Activated CD4-positive, alpha-beta memory T cell treated with anti-CD3 and anti-CD28 coated beads, Interleukin-2, amount 10 ng/mL, durations not matched to agents 7 days and 5 days (primary cell): Measurements from ENCODE around the gene C14orf93. TPM values are rescaled to one million over a fixed set of nuclear protein-coding genes. Genes with fewer than 3 reads are reported as not detected.

Experiments
- CTCF ChIA-PET: fragments of 350-600 bp; sonication (Branson Sonifier 250); formaldehyde crosslinking; loops from one replicate; lab custom pipeline; 2021; ENCODE audit warnings: antibody characterized with exemption, inconsistent platforms; lab: Charles Lee
- POLR2A ChIA-PET: fragments of 350-600 bp; sonication (Branson Sonifier 250); formaldehyde crosslinking; loops from one replicate; lab custom pipeline; 2021; ENCODE audit warnings: antibody characterized with exemption; lab: Charles Lee
- DNase-seq: peaks from one replicate; pipeline ENCODE4 v3.0.0-alpha.2; 2020
- H3K27ac Mint-ChIP-seq: one replicate; pipeline ENCODE4 v1.8.0; 2021; ENCODE audit warnings: mild to moderate bottlenecking, mixed read lengths
- H3K27me3 Mint-ChIP-seq: one replicate; pipeline ENCODE4 v1.8.0; 2021; ENCODE audit warnings: mixed read lengths
- H3K36me3 Mint-ChIP-seq: one replicate; pipeline ENCODE4 v1.8.0; 2021; ENCODE audit warnings: low read depth, mixed read lengths
- H3K4me1 Mint-ChIP-seq: one replicate; pipeline ENCODE4 v1.8.0; 2021; ENCODE audit warnings: mixed read lengths
- H3K4me3 Mint-ChIP-seq: one replicate; pipeline ENCODE4 v1.8.0; 2021; ENCODE audit warnings: mild to moderate bottlenecking, mixed read lengths
- H3K9me3 Mint-ChIP-seq: one replicate; pipeline ENCODE4 v1.8.0; 2021; ENCODE audit warnings: mixed read lengths
- total RNA-seq, 2 experiments: library from RNA; stranded (reverse); gene quantifications; one replicate each; pipeline ENCODE4 v1.2.3, GENCODE V29; 2021

The C14orf93 gene
- total RNA-seq, 2 experiments from 2014 or later = 9.4 to 10.4 TPM

DNA sequence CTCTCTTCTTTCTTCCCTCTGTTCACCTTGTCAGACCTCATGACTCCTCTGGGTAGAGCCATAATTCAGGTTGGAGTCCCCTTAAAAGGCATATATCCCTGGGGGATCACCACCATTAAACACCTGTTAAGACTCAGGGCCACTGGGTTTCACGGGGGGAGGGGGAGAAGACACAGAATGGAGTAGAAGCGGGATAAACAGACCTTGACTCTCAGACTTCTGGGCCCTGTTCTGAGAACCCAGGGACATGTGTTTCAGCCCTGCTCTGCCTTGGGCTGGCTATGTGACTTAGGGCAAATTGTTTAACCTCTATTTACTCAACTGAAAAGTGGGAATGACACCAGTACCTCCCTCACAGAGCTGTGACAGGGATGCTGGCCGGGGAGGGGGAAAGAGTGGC lies 42.7 kb upstream of the C14orf93 start:
- CTCF ChIA-PET = interaction anchor here (1.5 to 12.5 kb wide), 5 partner anchors 16 to 67 kb away, joined by 4 to 332 read pairs (median 10); partner anchors contain the start of gene AJUBA
- no peak overlapping the region for H3K27ac Mint-ChIP-seq

GRCh38 chr14:23052182-23052623 lies 42.3 kb upstream of the C14orf93 start:
- Mint-ChIP-seq H3K27ac (no peak overlapping the region), H3K9me3 (no peaks in the 10 kb centered on the region), H3K4me3 (no peak overlapping the region), H3K4me1 (peaks cover 11% of the 10 kb centered on the region), H3K36me3 (no peaks in the 10 kb centered on the region), H3K27me3 (peaks cover 8% of the 10 kb centered on the region)
- ChIA-PET POLR2A (interaction anchor here (1.0 to 1.1 kb wide), 2 partner anchors 46 to 66 kb away, joined by 3 read pairs; no protein-coding TSS in a partner anchor), CTCF (interaction anchor here (1.5 to 2.8 kb wide), 5 partner anchors 17 to 65 kb away, joined by 4 to 15 read pairs (median 8); no protein-coding TSS in a partner anchor)
- DNase-seq = no peak

More for the DNA sequence above, 42.7 kb upstream of the C14orf93 start:
- DNase-seq = no peak
- POLR2A ChIA-PET = no interaction called here
- Mint-ChIP-seq H3K36me3 (no peaks in the 10 kb centered on the region), H3K4me1 (peaks cover 11% of the 10 kb centered on the region), H3K4me3 (no peak overlapping the region), H3K27me3 (peaks cover 8% of the 10 kb centered on the region), H3K9me3 (no peaks in the 10 kb centered on the region)

GRCh38 chr14:23051141-23052057 lies 41.5 kb upstream of the C14orf93 start:
- no peak for DNase-seq
- POLR2A ChIA-PET = interaction anchor here (1.0 to 1.1 kb wide), 2 partner anchors 45 to 65 kb away, joined by 3 read pairs; no protein-coding TSS in a partner anchor

GRCh38 chr14:23049011-23049410 lies 39.1 kb upstream of the C14orf93 start:
- no peak for DNase-seq
- no peaks in the 10 kb centered on the region for H3K9me3 Mint-ChIP-seq
- H3K4me3 Mint-ChIP-seq = no peak overlapping the region
- no peaks in the 10 kb centered on the region for H3K36me3 Mint-ChIP-seq
- no peaks in the 10 kb centered on the region for H3K4me1 Mint-ChIP-seq
- no peaks in the 10 kb centered on the region for H3K27me3 Mint-ChIP-seq
- ChIA-PET POLR2A (interaction anchor here (1.5 kb wide), 1 partner anchor 43 kb away, joined by 4 read pairs; no protein-coding TSS in a partner anchor), CTCF (interaction anchor here (1.2 to 1.4 kb wide), 4 partner anchors 53 to 76 kb away, joined by 3 to 5 read pairs (median 4); no protein-coding TSS in a partner anchor)
- no peak overlapping the region for H3K27ac Mint-ChIP-seq

More at GRCh38 chr14:23051141-23052057, 41.5 kb upstream of the C14orf93 start:
- CTCF ChIA-PET = interaction anchor here (1.5 to 2.8 kb wide), 5 partner anchors 17 to 65 kb away, joined by 4 to 15 read pairs (median 8); no protein-coding TSS in a partner anchor
- Mint-ChIP-seq H3K4me1 (peaks cover 5% of the 10 kb centered on the region), H3K27me3 (peaks cover 3% of the 10 kb centered on the region), H3K9me3 (no peaks in the 10 kb centered on the region), H3K4me3 (no peak overlapping the region), H3K36me3 (no peaks in the 10 kb centered on the region), H3K27ac (no peak overlapping the region)

GRCh38 chr14:23047751-23048693 lies 38.1 kb upstream of the C14orf93 start:
- POLR2A ChIA-PET = interaction anchor here (1.5 kb wide), 1 partner anchor 42 kb away, joined by 4 read pairs; no protein-coding TSS in a partner anchor
- no peaks in the 10 kb centered on the region for H3K4me1 Mint-ChIP-seq
- no peaks in the 10 kb centered on the region for H3K27me3 Mint-ChIP-seq
- H3K9me3 Mint-ChIP-seq = no peaks in the 10 kb centered on the region
- CTCF ChIA-PET = interaction anchor here (1.2 to 1.4 kb wide), 2 partner anchors 61 to 75 kb away, joined by 4 to 5 read pairs; no protein-coding TSS in a partner anchor
- DNase-seq = no peak
- no peak overlapping the region for H3K4me3 Mint-ChIP-seq
- no peaks in the 10 kb centered on the region for H3K36me3 Mint-ChIP-seq
- H3K27ac Mint-ChIP-seq = no peak overlapping the region

GRCh38 chr14:23047034-23047634 lies 37.2 kb upstream of the C14orf93 start:
- DNase-seq = no peak
- Mint-ChIP-seq H3K36me3 (no peaks in the 10 kb centered on the region), H3K4me1 (no peaks in the 10 kb centered on the region), H3K4me3 (no peak overlapping the region), H3K27ac (no peak overlapping the region), H3K27me3 (no peaks in the 10 kb centered on the region), H3K9me3 (no peaks in the 10 kb centered on the region)
- CTCF ChIA-PET = interaction anchor here (1.1 kb wide), 1 partner anchor 12 kb away, joined by 3 read pairs; no protein-coding TSS in a partner anchor
- POLR2A ChIA-PET = interaction anchor here (1.5 kb wide), 1 partner anchor 41 kb away, joined by 4 read pairs; no protein-coding TSS in a partner anchor

DNA sequence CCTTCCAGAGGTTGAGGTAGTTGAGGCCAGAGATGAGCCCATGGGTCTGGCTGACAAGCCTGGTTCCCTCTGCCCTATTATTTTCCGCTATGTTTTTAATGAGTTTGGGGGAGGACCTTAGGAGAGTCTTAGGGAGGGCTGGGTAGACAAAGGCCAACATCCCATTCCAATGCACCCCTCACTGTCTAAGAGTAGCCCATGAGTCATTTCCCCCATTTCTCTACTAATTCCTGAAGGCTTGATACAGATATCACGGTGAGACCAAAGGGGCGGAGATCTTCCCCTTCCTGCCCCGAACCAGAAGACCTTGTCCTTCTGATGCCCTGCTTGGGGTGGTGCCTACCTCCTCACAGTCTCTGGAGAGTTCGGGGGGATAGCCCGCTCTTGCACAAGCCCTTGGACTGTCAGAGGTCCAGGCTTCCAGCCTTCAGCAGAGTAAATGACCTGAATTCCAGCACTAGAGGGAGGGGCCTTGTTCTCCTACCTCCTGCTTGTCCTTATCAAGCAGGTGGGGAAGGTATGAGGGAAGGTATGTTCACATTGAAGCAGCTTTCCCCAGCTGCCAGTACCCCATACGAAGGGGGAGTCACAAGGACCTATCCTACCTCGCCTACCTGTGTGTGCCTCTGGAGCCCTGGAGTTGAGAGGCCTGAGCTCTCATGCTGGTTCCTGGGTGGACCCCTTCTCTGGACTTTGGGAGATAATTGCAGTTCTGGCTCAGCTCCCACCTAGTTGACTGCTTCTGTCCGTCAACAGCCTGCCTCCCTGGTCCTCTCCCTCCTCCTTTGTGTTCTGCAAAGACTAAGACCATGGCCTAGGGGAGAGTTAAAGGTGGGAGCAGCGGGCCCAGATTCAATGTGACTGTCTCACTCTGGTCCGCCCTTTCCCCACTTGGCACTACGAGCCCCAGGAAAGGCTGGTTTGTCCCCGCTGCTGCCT lies 35.7 kb upstream of the C14orf93 start:
- H3K4me3 Mint-ChIP-seq = no peak overlapping the region
- no peaks in the 10 kb centered on the region for H3K9me3 Mint-ChIP-seq
- CTCF ChIA-PET = interaction anchor here (1.0 kb wide), 1 partner anchor 23 kb away, joined by 3 read pairs; no protein-coding TSS in a partner anchor
- POLR2A ChIA-PET = no interaction called here
- H3K36me3 Mint-ChIP-seq = no peaks in the 10 kb centered on the region
- no peaks in the 10 kb centered on the region for H3K4me1 Mint-ChIP-seq
- no peak for DNase-seq
- H3K27me3 Mint-ChIP-seq = no peaks in the 10 kb centered on the region
- no peak overlapping the region for H3K27ac Mint-ChIP-seq

GRCh38 chr14:23044840-23045239 lies 34.9 kb upstream of the C14orf93 start:
- Mint-ChIP-seq H3K4me1 (no peaks in the 10 kb centered on the region), H3K27me3 (no peaks in the 10 kb centered on the region), H3K36me3 (no peaks in the 10 kb centered on the region), H3K27ac (no peak overlapping the region), H3K9me3 (no peaks in the 10 kb centered on the region), H3K4me3 (no peak overlapping the region)
- no peak for DNase-seq
- CTCF ChIA-PET = no interaction called here
- POLR2A ChIA-PET = no interaction called here

DNA sequence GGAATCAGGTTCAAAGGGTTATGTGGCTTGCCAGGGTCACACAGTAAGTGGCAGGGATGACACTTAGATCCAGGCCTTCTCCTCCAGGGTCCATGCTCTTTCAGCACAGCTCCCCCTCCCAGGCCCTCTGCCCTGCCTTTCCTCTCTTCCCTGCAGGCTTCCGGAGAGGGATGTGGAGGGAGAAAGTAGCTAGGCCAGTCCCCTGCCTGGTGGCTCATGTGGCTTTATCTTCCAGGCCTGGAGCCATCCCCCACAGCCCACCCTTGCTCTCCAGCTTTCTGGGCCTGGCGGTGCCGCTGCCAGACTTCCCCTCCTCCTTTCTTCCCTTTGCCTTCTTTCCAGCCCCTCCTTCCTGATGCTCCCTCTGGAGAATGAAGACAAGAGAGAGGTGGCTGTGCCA lies 33.8 kb upstream of the C14orf93 start:
- Mint-ChIP-seq H3K9me3 (no peaks in the 10 kb centered on the region), H3K4me3 (no peak overlapping the region), H3K4me1 (no peaks in the 10 kb centered on the region), H3K27me3 (no peaks in the 10 kb centered on the region), H3K27ac (no peak overlapping the region), H3K36me3 (no peaks in the 10 kb centered on the region)
- ChIA-PET POLR2A (no interaction called here), CTCF (interaction anchor here (1.9 to 2.2 kb wide), 2 partner anchors 12 to 25 kb away, joined by 6 to 7 read pairs; no protein-coding TSS in a partner anchor)
- DNase-seq = no peak

- Mint-ChIP-seq H3K9me3 (no peaks in the 10 kb centered on the region), H3K4me1 (no peaks in the 10 kb centered on the region)
- POLR2A ChIA-PET = interaction anchor here (1.2 kb wide), 1 partner anchor 37 kb away, joined by 5 read pairs; no protein-coding TSS in a partner anchor
These were observed 33.2 kb upstream of the C14orf93 start for GRCh38 chr14:23043145-23043544.

More at GRCh38 chr14:23043145-23043544, 33.2 kb upstream of the C14orf93 start:
- CTCF ChIA-PET = interaction anchor here (1.9 to 2.2 kb wide), 2 partner anchors 13 to 26 kb away, joined by 6 to 7 read pairs; no protein-coding TSS in a partner anchor
- no peaks in the 10 kb centered on the region for H3K27me3 Mint-ChIP-seq
- no peak for DNase-seq
- H3K27ac Mint-ChIP-seq = no peak overlapping the region
- no peaks in the 10 kb centered on the region for H3K36me3 Mint-ChIP-seq
- H3K4me3 Mint-ChIP-seq = no peak overlapping the region
